ENCODE measurements around the gene TTLL8.

TTLL8 gene

DNA sequence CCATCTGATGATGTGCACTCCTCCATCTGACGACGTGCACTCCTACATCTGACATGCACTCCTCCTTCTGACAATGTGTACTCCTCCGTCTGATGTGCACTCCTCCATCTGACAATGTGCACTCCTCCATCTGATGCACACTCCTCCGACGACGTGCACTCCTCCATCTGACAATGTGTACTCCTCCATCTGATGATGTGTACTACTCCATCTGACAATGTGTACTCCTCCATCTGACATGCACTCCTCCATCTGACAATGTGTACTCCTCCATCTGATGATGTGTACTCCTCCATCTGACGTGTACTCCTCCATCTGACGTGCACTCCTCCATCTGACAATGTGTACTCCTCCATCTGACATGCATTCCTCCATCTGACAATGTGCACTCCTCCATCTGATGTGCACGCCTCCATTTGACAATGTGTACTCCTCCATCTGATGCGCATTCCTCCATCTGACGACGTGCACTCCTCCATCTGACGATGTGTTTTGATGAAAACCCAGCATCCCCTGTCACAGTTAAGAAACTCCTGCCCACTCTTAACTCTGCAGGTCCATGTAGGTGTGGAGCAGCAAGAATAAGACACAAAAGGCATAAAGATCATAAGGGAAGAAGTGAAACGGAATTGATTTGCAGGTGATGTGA is 35.8 kb downstream of the TTLL8 start:
- DNase-seq, result no peak

GRCh38 chr22:50020606-50021005 is 37.5 kb downstream of the TTLL8 start:
- DNase-seq, result no peak

DNA sequence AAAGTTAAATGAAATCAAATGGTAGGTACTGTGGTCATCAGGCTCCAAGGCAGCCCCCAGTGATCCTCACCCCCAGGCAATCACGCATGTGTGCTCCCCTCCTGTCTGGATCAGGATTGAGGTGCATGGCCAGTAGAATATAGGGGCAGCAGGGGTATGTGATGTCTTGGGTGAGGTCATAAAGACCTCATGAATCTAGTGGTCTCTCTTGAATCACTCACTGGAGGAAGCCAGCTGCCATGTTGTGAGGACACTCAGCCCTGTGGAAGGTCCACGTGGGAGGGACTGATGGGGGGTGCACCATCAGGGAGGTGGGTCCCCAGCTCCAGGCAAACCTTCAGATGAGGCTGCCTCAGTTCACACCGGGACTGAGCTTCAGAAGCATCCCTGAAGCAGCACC is 38.8 kb downstream of the TTLL8 start:
- no peak for DNase-seq

- no peak for DNase-seq
Measured at GRCh38 chr22:50018608-50019285, 39.4 kb downstream of the TTLL8 start.

- no peak for DNase-seq
Measured at GRCh38 chr22:50017701-50018224, 40.3 kb downstream of the TTLL8 start.

DNA sequence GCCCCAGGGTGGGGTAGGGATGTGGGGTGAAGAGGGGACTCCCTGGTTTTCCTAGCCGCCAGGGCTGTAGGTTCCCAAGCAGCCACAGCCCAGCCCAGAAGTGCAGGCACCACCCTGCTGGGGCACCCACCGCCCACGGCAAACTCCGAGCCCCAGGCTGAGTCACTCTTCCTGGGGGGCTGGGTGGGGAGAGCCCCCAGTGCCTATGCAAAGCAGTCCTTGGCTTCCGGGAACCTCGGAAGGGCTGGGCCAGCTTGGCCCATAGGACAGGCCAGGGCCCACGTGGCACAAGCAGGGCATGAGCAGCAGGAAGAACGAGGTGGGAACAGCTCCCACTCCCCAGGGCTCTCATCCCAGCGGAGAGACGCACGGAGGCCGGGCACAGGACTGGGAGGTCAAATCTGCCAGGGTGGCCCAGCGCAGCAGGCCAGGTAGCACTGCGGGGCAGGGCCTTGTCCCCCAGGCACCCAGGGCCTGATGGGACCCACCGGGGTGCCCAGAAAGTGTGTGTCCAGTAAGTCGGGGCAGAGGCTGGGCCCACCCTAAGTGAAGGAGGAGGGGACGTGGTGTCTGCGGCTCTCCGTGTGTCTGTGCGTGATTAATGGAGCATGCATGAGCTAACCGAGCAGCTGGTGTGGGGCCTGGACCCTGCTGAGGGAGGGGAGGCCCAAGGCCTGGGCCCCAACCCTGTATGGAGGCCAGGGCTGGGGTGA is 41.0 kb downstream of the TTLL8 start:
- DNase-seq, result no peak

DNA sequence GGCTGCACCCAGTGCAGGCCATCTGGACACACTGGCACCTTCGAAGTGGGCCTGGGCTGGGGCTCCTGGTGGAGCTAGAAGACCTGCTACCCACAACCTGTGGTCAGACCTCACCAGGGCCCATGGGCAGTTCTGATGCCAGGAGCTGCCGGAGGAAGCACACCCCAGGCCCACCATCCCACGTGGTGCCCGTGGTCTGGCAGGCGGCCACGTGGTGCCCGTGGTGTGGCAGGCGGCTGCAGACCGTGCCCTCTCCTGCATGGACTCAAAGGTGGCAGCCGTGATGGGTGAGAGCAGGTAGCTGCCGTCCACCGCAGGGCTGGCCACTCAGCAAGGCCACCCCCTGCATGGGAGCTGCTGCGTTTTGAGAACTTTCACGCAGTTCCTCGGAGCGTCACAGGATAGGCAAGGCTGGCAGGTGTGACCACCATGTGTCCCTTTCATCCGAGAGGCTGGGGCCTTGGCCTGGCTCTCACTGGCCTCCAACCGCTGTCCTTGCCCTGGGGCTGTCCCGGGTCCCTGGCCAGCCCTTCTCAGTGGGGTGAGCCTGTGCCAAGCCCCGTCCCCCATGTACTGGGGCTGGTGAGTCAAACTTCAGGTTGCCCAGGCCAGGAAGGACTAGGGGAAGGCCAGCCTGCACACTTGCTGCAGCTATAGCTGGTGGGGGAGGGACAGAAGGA is 41.6 kb downstream of the TTLL8 start:
- no peak for DNase-seq

DNA sequence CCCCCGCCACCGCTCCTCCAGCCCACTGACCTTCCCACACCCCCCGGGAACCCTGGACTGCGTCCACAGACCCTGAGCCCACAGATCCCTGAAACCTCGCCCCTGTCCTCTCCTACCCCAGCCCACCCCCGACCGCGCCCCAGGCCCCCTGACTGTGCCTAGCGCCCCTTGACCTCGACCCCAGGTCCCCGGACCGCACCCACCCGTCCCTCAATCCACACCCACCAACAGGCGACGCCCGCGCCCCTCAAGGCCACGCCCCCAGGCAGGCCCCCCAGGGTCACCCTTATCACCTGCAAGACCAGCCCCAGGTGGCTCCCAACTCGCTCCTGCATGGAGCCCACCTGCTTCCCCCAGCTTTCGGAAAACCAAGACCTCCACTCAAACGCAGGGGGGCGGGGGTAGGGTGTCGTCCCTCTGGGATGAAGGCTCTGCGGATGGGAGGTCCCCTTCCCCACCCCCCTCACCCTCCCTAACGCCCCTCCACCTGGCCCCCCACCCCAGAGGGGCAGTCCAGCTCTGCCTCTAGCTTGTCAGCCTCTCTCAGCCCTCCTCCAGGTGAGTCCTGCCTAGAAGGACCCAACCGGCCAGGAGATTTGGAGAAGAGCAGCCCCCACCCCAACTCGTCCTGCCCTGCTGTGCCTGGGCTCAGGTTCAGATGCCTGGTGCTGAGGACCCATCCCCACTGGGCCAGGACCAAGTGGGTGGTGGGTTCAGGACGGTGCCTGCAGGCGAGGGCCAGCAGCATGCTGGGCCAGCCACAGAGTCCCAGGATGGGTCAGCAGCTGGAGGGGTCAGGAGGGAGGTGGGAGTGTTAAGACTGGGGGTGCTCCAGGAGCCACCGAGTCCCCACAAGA is 42.4 kb downstream of the TTLL8 start:
- no peak for DNase-seq

- DNase-seq, result no peak
Measured at GRCh38 chr22:50014655-50015401, 43.3 kb downstream of the TTLL8 start.

GRCh38 chr22:50014053-50014501 is 44.0 kb downstream of the TTLL8 start:
- DNase-seq, result no peak

DNA sequence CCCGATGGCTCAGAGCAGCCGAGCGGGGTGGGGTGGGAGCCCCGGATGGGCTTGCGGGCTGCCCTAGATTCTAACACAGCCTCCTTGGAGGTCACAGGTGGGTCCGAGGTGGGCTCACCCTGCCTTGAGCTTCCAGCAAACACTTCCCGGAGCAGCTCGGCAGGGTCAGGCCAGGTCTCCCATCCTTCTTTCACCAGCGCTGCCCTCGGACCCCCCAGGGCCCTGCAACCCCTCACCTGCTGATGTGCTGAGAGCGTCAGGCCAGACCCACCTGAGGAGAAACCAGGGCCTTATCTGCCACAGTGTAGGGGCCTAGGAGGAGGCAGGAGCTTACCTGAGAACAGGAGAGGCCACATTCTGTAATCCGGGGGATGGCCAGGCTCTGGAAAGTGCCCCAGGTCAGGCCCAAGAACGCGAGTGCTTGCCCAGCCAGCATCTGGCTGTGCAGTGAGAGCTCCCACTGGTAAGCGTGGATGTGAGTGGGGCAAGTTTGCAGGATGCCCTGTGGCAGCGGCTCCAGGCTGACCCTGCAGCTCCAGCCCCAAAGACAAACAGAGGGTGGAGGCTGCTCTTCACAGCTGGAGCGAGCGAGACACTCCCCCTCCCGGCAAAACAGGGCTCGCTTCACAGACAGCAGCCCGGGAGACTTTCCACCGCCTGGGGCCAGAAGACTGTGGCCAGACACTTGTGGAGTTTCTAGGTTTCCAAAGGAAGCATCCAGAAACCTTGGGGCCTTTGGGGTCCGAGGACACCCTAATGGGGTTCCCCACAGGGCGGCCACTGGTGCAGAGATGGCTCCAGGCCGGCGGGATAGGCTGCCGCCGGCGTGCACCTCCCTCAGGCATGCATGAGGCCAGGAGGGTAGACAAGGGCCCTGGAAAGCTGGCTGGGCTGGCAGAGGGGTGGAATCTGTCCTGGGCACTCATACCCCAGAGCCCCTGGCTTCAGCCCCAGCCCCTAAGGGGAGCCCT is 45.6 kb downstream of the TTLL8 start, which contains the start of gene IL17REL:
Gene IL17REL, minus strand, starts transcription at position 555 of the 971 bp plus-strand sequence. Its CDS starts 119 bp downstream, at position 436.
- peak in 2 of 56 donors; percentile 8 to 31 for DNase-seq

GRCh38 chr22:50011447-50012210 is 46.5 kb downstream of the TTLL8 start:
- no peak for DNase-seq

- no peak for DNase-seq
Measured at GRCh38 chr22:50010676-50011446, 47.2 kb downstream of the TTLL8 start.

GRCh38 chr22:50009765-50010675 is 48.1 kb downstream of the TTLL8 start:
- no peak for DNase-seq

- no peak for DNase-seq
Measured at GRCh38 chr22:50009251-50009650, 48.8 kb downstream of the TTLL8 start.

Measured in amygdala (tissue), 56 donors.